ENCODE results near the gene TAAR2.

The TAAR2 gene

GRCh38 chr6:132664309-132665034, 40.4 kb upstream of the TAAR2 start:
- no peak for TF ChIP-seq CTCF (IDR thresholded peaks at IDR 0.05; ENCODE audit: poor library complexity, severe bottlenecking)
- no peak overlapping the region for H3K4me3 ChIP-seq (ENCODE audit: severe bottlenecking)
- H3K4me1 ChIP-seq (ENCODE audit: insufficient read depth, poor library complexity, severe bottlenecking) = no peaks in the 10 kb centered on the region
- H3K27ac ChIP-seq (ENCODE audit: poor library complexity, severe bottlenecking) = no peak overlapping the region
- DNase-seq (ENCODE audit: low spot score) (no peak), ATAC-seq (ENCODE audit: low read depth) (no peak)
- H3K9me3 ChIP-seq (ENCODE audit: severe bottlenecking) = no peaks in the 10 kb centered on the region
- no peaks in the 10 kb centered on the region for H3K27me3 ChIP-seq (ENCODE audit: insufficient read depth, poor library complexity, severe bottlenecking)
- H3K36me3 ChIP-seq (ENCODE audit: low read depth) = no peaks in the 10 kb centered on the region

GRCh38 chr6:132663661-132664060, 39.6 kb upstream of the TAAR2 start:
- no peaks in the 10 kb centered on the region for H3K27me3 ChIP-seq (ENCODE audit: insufficient read depth, poor library complexity, severe bottlenecking)
- H3K4me1 ChIP-seq (ENCODE audit: insufficient read depth, poor library complexity, severe bottlenecking) = no peaks in the 10 kb centered on the region
- H3K27ac ChIP-seq (ENCODE audit: poor library complexity, severe bottlenecking) = no peak overlapping the region
- no peak overlapping the region for H3K4me3 ChIP-seq (ENCODE audit: severe bottlenecking)
- ATAC-seq (ENCODE audit: low read depth) = peak; percentile 49; the same call in 2 of the 3 replicates
- no peaks in the 10 kb centered on the region for H3K36me3 ChIP-seq (ENCODE audit: low read depth)
- TF ChIP-seq CTCF (IDR thresholded peaks at IDR 0.05; ENCODE audit: poor library complexity, severe bottlenecking) = no peak
- no peaks in the 10 kb centered on the region for H3K9me3 ChIP-seq (ENCODE audit: severe bottlenecking)
- DNase-seq (ENCODE audit: low spot score) = no peak

GRCh38 chr6:132661906-132662305, 37.8 kb upstream of the TAAR2 start:
- Histone ChIP-seq H3K36me3 (ENCODE audit: low read depth) (no peaks in the 10 kb centered on the region), H3K9me3 (ENCODE audit: severe bottlenecking) (no peaks in the 10 kb centered on the region), H3K27ac (ENCODE audit: poor library complexity, severe bottlenecking) (no peak overlapping the region), H3K4me1 (ENCODE audit: insufficient read depth, poor library complexity, severe bottlenecking) (no peaks in the 10 kb centered on the region), H3K4me3 (ENCODE audit: severe bottlenecking) (no peak overlapping the region), H3K27me3 (ENCODE audit: insufficient read depth, poor library complexity, severe bottlenecking) (no peaks in the 10 kb centered on the region)
- no peak for DNase-seq (ENCODE audit: low spot score)
- ATAC-seq (ENCODE audit: low read depth) = no peak
- no peak for TF ChIP-seq CTCF (IDR thresholded peaks at IDR 0.05; ENCODE audit: poor library complexity, severe bottlenecking)

GRCh38 chr6:132659082-132659481, 35.0 kb upstream of the TAAR2 start, which contains the start of gene TAAR1:
TSS of gene TAAR1 (minus strand) at chr6:132659182. CDS start at chr6:132646003, 13,179 bp downstream.
- ATAC-seq (ENCODE audit: low read depth) (no peak), DNase-seq (ENCODE audit: low spot score) (no peak)
- no peaks in the 10 kb centered on the region for H3K4me1 ChIP-seq (ENCODE audit: insufficient read depth, poor library complexity, severe bottlenecking)
- no peaks in the 10 kb centered on the region for H3K36me3 ChIP-seq (ENCODE audit: low read depth)
- H3K4me3 ChIP-seq (ENCODE audit: severe bottlenecking) = no peak within 1 kb of the TSS
- H3K9me3 ChIP-seq (ENCODE audit: severe bottlenecking) = no peaks in the 10 kb centered on the region
- TF ChIP-seq CTCF (IDR thresholded peaks at IDR 0.05; ENCODE audit: poor library complexity, severe bottlenecking) = no peak
- no peaks in the 10 kb centered on the region for H3K27me3 ChIP-seq (ENCODE audit: insufficient read depth, poor library complexity, severe bottlenecking)
- H3K27ac ChIP-seq (ENCODE audit: poor library complexity, severe bottlenecking) = no peak within 1 kb of the TSS

- Histone ChIP-seq H3K4me3 (ENCODE audit: severe bottlenecking) (no peak overlapping the region), H3K4me1 (ENCODE audit: insufficient read depth, poor library complexity, severe bottlenecking) (peaks cover 3% of the 10 kb centered on the region), H3K27me3 (ENCODE audit: insufficient read depth, poor library complexity, severe bottlenecking) (no peaks in the 10 kb centered on the region), H3K9me3 (ENCODE audit: severe bottlenecking) (no peaks in the 10 kb centered on the region), H3K27ac (ENCODE audit: poor library complexity, severe bottlenecking) (no peak overlapping the region), H3K36me3 (ENCODE audit: low read depth) (no peaks in the 10 kb centered on the region)
- ATAC-seq (ENCODE audit: low read depth) (no peak), DNase-seq (ENCODE audit: low spot score) (no peak)
- TF ChIP-seq CTCF (IDR thresholded peaks at IDR 0.05; ENCODE audit: poor library complexity, severe bottlenecking) = no peak
Observed at GRCh38 chr6:132651062-132651461, 27.0 kb upstream of the TAAR2 start.
